Measurements from ENCODE around the gene IL17RD.

Gene IL17RD

DNA sequence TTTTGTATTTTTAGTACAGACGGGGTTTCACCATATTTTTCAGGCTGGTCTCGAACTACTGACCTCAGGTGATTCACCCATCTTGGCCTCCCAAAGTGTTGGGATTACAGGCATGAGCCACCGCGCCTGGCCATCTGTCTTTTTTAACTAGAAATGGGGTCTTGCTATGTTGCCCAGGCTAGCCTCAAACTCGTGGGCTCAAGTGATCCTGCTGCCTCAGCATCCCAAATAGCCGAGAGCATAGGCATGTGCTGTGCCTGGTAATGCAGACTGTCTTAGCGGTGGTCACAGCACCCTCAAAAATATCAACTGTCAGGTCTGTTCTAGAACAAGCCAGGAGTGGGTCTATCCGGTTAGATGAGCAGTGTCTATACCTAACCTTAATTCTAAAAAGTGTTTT, 56.5 kb downstream of the IL17RD start:
- Histone ChIP-seq H3K79me1 (ENCODE audit: low read length) (no peaks in the 10 kb centered on the region), H3K4ac (ENCODE audit: low read depth, low read length) (no peak overlapping the region), H3K9me3 (ENCODE audit: insufficient read depth, low read depth, low read length) (no peaks in the 10 kb centered on the region), H2AK5ac (ENCODE audit: low read length) (no peak overlapping the region), H3K14ac (ENCODE audit: low read length) (no peak overlapping the region), H3K79me2 (ENCODE audit: control insufficient read depth, insufficient read depth, low read length, poor library complexity) (no peaks in the 10 kb centered on the region), H3K4me1 (ENCODE audit: control insufficient read depth in 1 of 2, insufficient read depth in 2 of 2, low read length in 2 of 2) (no peaks in the 10 kb centered on the region), H3K27ac (ENCODE audit: low read depth, low read length) (no peak overlapping the region), H3K9ac (ENCODE audit: low read length) (no peak overlapping the region), H2BK5ac (ENCODE audit: low read depth, low read length, poor library complexity) (no peak overlapping the region), H4K8ac (ENCODE audit: low read depth, low read length) (no peak overlapping the region), H4K12ac (ENCODE audit: low read depth, low read length) (no peak overlapping the region), H3K18ac (ENCODE audit: low read length) (no peak overlapping the region), H3K4me2 (ENCODE audit: low read length) (no peak overlapping the region), H3K23ac (ENCODE audit: low read length) (no peak overlapping the region), H3K36me3 (ENCODE audit: control insufficient read depth in 1 of 2, insufficient read depth in 2 of 2, low read length in 2 of 2) (no peaks in the 10 kb centered on the region), H2AFZ (ENCODE audit: insufficient read depth, low read length, poor library complexity) (no peak overlapping the region), H3K27me3 (ENCODE audit: insufficient read depth, low read length) (no peaks in the 10 kb centered on the region), H2BK120ac (ENCODE audit: insufficient read depth, low read length, poor library complexity) (no peak overlapping the region), H2BK12ac (ENCODE audit: low read length) (no peak overlapping the region), H4K91ac (ENCODE audit: low read depth, low read length) (no peak overlapping the region), H3K4me3 (ENCODE audit: low read depth, low read length) (no peak overlapping the region)
- WGBS (ENCODE audit: extremely low coverage, insufficient coverage, insufficient read length), result no CpG with 5 or more reads among the region's 8 CpGs
- no peak for DNase-seq

DNA sequence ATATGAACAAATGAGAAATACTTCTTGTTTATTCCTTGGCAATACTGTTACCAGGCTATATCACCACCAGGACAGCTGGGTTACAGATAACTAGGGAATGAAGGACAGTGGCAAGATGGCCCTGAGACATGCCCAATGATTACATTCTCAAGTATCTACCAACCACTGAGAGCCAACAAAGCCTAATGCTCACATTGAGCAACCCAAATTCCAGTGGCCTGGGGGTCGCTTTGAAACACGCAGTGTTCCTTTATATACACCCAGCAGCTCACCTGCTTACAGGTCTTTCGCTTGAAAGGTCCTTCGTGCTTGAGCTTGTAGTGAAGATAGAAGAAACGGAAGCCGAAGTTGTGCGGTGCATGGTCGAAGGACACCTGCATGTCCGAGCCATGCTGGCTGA, 59.6 kb downstream of the IL17RD start:
- H3K4me1 ChIP-seq (ENCODE audit: control insufficient read depth in 1 of 2, insufficient read depth in 2 of 2, low read length in 2 of 2), result no peaks in the 10 kb centered on the region
- H3K27me3 ChIP-seq (ENCODE audit: insufficient read depth, low read length), result no peaks in the 10 kb centered on the region
- DNase-seq, result no peak
- H3K9me3 ChIP-seq (ENCODE audit: insufficient read depth, low read depth, low read length), result no peaks in the 10 kb centered on the region
- no peaks in the 10 kb centered on the region for H3K79me1 ChIP-seq (ENCODE audit: low read length)
- H2AFZ ChIP-seq (ENCODE audit: insufficient read depth, low read length, poor library complexity), result no peak overlapping the region
- no peak overlapping the region for H2AK5ac ChIP-seq (ENCODE audit: low read length)
- H4K91ac ChIP-seq (ENCODE audit: low read depth, low read length), result no peak overlapping the region
- H3K18ac ChIP-seq (ENCODE audit: low read length), result no peak overlapping the region
- no peak overlapping the region for H2BK12ac ChIP-seq (ENCODE audit: low read length)
- no peak overlapping the region for H3K4me2 ChIP-seq (ENCODE audit: low read length)
- no peaks in the 10 kb centered on the region for H3K79me2 ChIP-seq (ENCODE audit: control insufficient read depth, insufficient read depth, low read length, poor library complexity)
- H3K4ac ChIP-seq (ENCODE audit: low read depth, low read length), result no peak overlapping the region
- no peak overlapping the region for H4K8ac ChIP-seq (ENCODE audit: low read depth, low read length)
- no peak overlapping the region for H3K14ac ChIP-seq (ENCODE audit: low read length)
- no peaks in the 10 kb centered on the region for H3K36me3 ChIP-seq (ENCODE audit: control insufficient read depth in 1 of 2, insufficient read depth in 2 of 2, low read length in 2 of 2)
- no peak overlapping the region for H3K27ac ChIP-seq (ENCODE audit: low read depth, low read length)
- H4K12ac ChIP-seq (ENCODE audit: low read depth, low read length), result no peak overlapping the region
- H2BK5ac ChIP-seq (ENCODE audit: low read depth, low read length, poor library complexity), result no peak overlapping the region
- WGBS (ENCODE audit: extremely low coverage, insufficient coverage, insufficient read length), result no CpG with 5 or more reads among the region's 9 CpGs
- no peak overlapping the region for H3K4me3 ChIP-seq (ENCODE audit: low read depth, low read length)
- H3K23ac ChIP-seq (ENCODE audit: low read length), result no peak overlapping the region
- no peak overlapping the region for H3K9ac ChIP-seq (ENCODE audit: low read length)
- no peak overlapping the region for H2BK120ac ChIP-seq (ENCODE audit: insufficient read depth, low read length, poor library complexity)

- H3K79me1 ChIP-seq (ENCODE audit: low read length), result no peaks in the 10 kb centered on the region
- no peak overlapping the region for H3K4ac ChIP-seq (ENCODE audit: low read depth, low read length)
- H3K14ac ChIP-seq (ENCODE audit: low read length), result no peak overlapping the region
- no peaks in the 10 kb centered on the region for H3K4me1 ChIP-seq (ENCODE audit: control insufficient read depth in 1 of 2, insufficient read depth in 2 of 2, low read length in 2 of 2)
- no peaks in the 10 kb centered on the region for H3K79me2 ChIP-seq (ENCODE audit: control insufficient read depth, insufficient read depth, low read length, poor library complexity)
- no peak overlapping the region for H3K27ac ChIP-seq (ENCODE audit: low read depth, low read length)
- H3K27me3 ChIP-seq (ENCODE audit: insufficient read depth, low read length), result no peaks in the 10 kb centered on the region
- no peak overlapping the region for H2BK120ac ChIP-seq (ENCODE audit: insufficient read depth, low read length, poor library complexity)
- no peak overlapping the region for H4K12ac ChIP-seq (ENCODE audit: low read depth, low read length)
- no peak overlapping the region for H3K18ac ChIP-seq (ENCODE audit: low read length)
- H2BK12ac ChIP-seq (ENCODE audit: low read length), result no peak overlapping the region
- DNase-seq, result peak; percentile 74 to 89
- no peak overlapping the region for H3K4me2 ChIP-seq (ENCODE audit: low read length)
- no peak overlapping the region for H2AFZ ChIP-seq (ENCODE audit: insufficient read depth, low read length, poor library complexity)
- H3K36me3 ChIP-seq (ENCODE audit: control insufficient read depth in 1 of 2, insufficient read depth in 2 of 2, low read length in 2 of 2), result peaks cover 2% of the 10 kb centered on the region in 2 experiments
- no peaks in the 10 kb centered on the region for H3K9me3 ChIP-seq (ENCODE audit: insufficient read depth, low read depth, low read length)
- no peak overlapping the region for H3K4me3 ChIP-seq (ENCODE audit: low read depth, low read length)
- H2BK5ac ChIP-seq (ENCODE audit: low read depth, low read length, poor library complexity), result no peak overlapping the region
- H4K8ac ChIP-seq (ENCODE audit: low read depth, low read length), result no peak overlapping the region
- no peak overlapping the region for H2AK5ac ChIP-seq (ENCODE audit: low read length)
- H3K9ac ChIP-seq (ENCODE audit: low read length), result no peak overlapping the region
- WGBS (ENCODE audit: extremely low coverage, insufficient coverage, insufficient read length), result no CpG with 5 or more reads among the region's 7 CpGs
- H4K91ac ChIP-seq (ENCODE audit: low read depth, low read length), result no peak overlapping the region
- no peak overlapping the region for H3K23ac ChIP-seq (ENCODE audit: low read length)
Measured at GRCh38 chr3:57100046-57100695, 65.0 kb downstream of the IL17RD start.

- H3K4me3 ChIP-seq (ENCODE audit: low read depth, low read length), result no peak overlapping the region
- peaks cover 2% of the 10 kb centered on the region in 2 experiments for H3K36me3 ChIP-seq (ENCODE audit: control insufficient read depth in 1 of 2, insufficient read depth in 2 of 2, low read length in 2 of 2)
- H2AFZ ChIP-seq (ENCODE audit: insufficient read depth, low read length, poor library complexity), result no peak overlapping the region
- no peak overlapping the region for H2BK12ac ChIP-seq (ENCODE audit: low read length)
- WGBS (ENCODE audit: extremely low coverage, insufficient coverage, insufficient read length), result no CpG with 5 or more reads among the region's 6 CpGs
- H2AK5ac ChIP-seq (ENCODE audit: low read length), result no peak overlapping the region
- no peak overlapping the region for H3K27ac ChIP-seq (ENCODE audit: low read depth, low read length)
- no peak overlapping the region for H4K12ac ChIP-seq (ENCODE audit: low read depth, low read length)
- no peak overlapping the region for H3K9ac ChIP-seq (ENCODE audit: low read length)
- H3K23ac ChIP-seq (ENCODE audit: low read length), result no peak overlapping the region
- no peak overlapping the region for H3K18ac ChIP-seq (ENCODE audit: low read length)
- no peak overlapping the region for H3K4me2 ChIP-seq (ENCODE audit: low read length)
- no peaks in the 10 kb centered on the region for H3K79me1 ChIP-seq (ENCODE audit: low read length)
- H3K4me1 ChIP-seq (ENCODE audit: control insufficient read depth in 1 of 2, insufficient read depth in 2 of 2, low read length in 2 of 2), result no peaks in the 10 kb centered on the region
- no peak for DNase-seq
- no peaks in the 10 kb centered on the region for H3K27me3 ChIP-seq (ENCODE audit: insufficient read depth, low read length)
- no peak overlapping the region for H4K8ac ChIP-seq (ENCODE audit: low read depth, low read length)
- H2BK5ac ChIP-seq (ENCODE audit: low read depth, low read length, poor library complexity), result no peak overlapping the region
- no peaks in the 10 kb centered on the region for H3K79me2 ChIP-seq (ENCODE audit: control insufficient read depth, insufficient read depth, low read length, poor library complexity)
- H4K91ac ChIP-seq (ENCODE audit: low read depth, low read length), result no peak overlapping the region
- H3K9me3 ChIP-seq (ENCODE audit: insufficient read depth, low read depth, low read length), result no peaks in the 10 kb centered on the region
- H3K4ac ChIP-seq (ENCODE audit: low read depth, low read length), result no peak overlapping the region
- H3K14ac ChIP-seq (ENCODE audit: low read length), result no peak overlapping the region
- H2BK120ac ChIP-seq (ENCODE audit: insufficient read depth, low read length, poor library complexity), result no peak overlapping the region
Measured at GRCh38 chr3:57098418-57099310, 66.5 kb downstream of the IL17RD start.

All from trophoblast cell (in vitro differentiated cells and primary cell).